Measurements from ENCODE around the gene FANCB.

FANCB gene

DNA sequence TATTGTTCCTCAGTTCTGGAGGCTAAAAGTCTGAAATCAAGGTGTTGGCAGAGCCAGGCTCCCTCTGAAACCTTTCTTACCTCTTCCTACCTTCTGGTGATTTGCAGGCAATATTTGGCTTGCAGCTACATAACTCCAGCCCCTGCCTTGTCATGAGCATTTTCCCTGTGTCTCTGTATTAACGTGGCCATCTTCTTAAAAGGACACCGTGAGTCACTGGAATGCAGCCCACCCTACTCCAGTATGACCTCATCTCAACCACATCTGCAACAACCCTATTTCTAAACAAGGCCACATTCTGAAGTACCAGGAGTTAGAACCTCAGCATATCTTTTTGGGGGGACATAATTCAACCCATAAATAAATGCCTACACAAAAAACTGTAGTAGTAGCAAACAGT lies 40.7 kb downstream of the FANCB start:
- no peak for DNase-seq

DNA sequence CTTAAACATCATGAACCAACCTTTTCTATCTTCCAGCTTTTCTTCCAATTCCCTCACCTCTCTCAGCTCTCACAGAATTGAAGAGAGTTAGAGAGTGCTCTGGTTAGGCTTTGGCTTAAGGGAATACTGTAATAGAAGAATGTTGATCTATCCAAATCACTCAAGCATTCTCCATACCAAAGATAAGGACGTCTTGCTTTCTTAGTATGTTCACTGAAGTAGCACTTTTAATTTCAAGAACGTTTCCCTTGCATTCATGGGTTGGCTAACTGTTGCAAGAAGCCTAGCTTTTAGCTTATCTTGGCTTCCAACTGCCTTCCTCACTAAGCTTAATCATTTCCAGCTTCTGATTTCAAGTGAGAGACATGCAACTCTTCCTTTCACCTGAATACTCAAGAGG lies 43.2 kb downstream of the FANCB start:
- DNase-seq: no peak

DNA sequence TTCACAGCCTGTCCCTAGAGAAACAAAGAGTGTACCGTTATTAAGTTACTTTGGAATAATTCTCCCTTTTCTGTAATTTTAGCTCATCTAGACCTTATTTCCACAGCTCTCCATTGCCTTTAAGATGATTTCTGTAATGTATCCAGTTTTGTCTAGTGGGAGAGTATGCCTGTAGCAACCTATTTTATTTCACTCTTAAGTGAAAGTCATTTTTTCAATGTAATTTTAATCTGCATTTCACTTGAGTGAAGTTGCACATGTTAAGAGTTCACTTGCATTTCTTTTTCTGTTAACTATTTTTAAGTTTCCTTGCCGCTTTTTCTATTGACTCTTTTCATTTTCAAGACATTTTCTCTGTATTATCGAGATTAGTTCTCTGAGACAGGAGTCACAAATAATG lies 46.5 kb downstream of the FANCB start:
- no peak for DNase-seq

DNA sequence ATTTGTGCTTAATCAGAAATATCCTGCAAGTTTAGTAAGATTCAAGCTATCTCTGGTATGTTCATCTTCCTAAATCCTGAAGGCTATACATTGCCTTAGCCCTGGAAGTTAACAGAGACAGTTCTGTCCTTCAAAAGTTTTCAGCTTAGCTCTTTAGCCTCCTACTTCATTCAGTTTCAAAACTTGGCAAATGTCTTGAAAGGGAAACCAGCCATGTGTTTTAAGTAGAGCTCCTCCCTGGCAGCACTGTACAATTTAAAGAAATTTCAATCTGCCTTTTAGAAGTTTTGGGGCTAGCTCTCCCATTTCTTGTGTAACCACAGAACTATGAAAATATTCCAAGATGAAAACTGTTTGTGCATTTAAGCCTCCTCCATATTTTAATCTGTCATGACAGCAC lies 47.0 kb downstream of the FANCB start:
- DNase-seq: no peak

DNA sequence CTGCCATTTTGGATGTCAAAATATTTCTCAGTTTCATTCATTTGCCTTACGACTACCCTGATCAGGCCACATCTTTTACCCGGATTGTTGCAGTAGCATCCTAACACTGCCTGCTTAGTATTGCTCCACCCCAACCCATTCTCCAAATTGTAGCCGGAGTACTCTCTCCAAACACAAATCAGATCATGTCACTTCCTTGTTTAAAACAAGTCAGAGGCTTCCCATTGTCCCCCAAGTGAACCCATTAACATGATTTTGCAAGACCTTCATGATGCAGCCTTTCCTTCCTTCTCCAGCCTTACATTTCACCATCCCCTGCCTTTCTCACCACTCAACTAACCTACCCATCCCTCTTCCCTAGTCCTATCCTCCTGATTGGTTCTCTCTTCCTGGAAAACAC lies 53.1 kb downstream of the FANCB start:
- peak in 1 of 2 donors; percentile 3 for DNase-seq

DNA sequence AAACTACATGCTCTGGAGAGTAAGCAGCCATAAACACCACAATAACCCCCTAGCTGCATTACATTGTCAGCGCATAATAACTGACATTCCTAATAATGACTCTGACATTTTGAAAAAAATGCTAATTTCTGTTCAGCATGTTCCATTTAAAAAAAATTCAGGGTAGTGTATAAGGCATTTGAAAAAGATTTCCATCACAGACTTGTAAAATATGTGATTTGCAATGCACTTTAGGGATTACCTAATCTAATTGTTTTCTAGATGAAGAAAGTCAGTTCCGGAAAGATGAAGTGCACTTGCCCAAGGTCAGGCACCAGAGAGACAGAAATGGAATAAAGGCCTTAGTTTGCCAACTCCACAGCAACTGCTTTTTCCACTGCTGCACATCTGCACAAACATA lies 55.3 kb downstream of the FANCB start:
- DNase-seq: no peak

DNA sequence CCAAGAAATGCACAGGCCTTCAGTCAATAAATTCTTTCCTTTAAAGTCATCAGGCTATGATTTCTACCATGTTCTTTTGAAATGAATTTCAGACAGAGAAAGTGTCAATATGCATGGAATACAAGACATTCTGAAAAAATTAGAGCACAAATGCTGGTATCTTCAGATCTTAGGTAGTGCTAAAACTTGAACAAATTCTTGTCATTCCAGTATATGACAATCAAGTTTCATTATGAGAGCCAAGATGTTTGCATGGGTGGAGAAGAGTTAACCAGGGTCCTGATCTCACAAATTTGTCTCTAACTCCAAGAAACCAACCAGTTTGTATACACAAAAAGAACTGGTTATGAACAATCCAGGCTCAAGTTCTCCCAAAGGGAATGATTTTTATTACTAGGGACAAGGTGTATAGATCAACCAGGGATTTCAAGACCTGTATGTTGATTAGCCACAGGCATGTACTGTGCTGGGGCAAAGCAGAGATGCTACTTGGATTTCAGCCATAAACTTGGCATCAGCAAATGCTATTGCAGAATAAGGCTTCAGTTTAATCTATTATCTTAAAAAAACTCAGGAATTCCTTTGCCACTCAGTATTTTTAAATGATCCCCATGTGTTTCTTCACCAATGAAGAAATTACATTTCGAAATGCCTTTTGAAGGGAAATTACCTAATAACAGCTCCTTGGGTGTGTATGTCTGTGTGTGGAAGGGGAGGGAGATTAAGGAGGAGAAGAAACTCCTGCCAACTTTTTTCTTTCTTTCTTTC lies 69.7 kb downstream of the FANCB start:
- no peak for DNase-seq

DNA sequence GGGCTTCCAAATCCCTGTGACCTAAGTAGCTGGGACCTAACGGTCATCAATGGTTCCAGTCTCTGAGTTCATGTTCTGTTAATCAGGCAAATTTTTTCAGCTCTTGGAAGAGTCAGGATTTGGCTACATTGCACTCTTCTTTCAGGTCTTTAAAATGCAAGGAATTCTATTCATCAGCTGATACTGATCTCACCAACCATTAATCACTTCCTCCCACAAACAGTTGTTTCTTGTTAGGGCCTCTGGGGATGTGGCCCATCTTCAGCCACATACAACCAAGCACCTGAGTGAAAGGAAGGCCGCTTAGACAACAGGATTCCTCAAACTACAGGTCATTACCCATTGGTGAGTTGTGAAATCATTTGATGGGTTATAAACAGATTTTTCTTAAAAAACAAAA lies 71.7 kb downstream of the FANCB start:
- no peak for DNase-seq

DNA sequence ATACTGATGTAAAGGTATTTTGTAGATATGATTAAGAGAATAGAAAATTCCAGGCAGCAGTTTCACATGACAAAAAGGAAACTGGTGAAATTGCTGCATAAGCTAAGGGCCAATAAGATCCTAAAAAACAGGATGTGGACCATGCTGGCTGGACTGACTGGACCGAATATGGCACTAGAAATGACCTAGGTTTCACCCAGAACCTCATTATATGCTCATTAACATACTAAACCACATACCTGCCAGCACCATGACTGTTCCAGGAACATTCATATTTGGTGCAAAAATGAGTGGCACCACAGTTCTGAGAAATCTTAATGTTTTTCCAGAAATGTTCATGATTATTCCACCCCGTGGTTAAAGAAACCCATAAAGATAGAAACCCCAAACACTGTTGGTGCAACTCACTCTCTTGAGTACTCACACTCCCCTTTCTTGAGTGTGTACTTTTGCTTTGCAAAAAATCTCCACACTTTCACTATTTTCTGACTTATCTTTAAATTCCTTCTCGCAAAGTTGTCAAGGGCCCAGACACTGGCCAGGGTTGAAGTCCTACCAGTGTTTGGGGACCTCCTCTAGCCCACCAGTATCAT lies 74.0 kb downstream of the FANCB start:
- no peak for DNase-seq

Measured in CD4-positive, alpha-beta T cell treated with Interferon alpha-2 for 1 hour (primary cell).